ENCODE results near the gene SPEN. TPM values are rescaled to one million over a fixed set of nuclear protein-coding genes. Genes with fewer than 3 reads are reported as not detected.

SPEN gene
- total RNA-seq, 2 experiments from 2014 or later = 73.5 to 76.7 TPM

DNA sequence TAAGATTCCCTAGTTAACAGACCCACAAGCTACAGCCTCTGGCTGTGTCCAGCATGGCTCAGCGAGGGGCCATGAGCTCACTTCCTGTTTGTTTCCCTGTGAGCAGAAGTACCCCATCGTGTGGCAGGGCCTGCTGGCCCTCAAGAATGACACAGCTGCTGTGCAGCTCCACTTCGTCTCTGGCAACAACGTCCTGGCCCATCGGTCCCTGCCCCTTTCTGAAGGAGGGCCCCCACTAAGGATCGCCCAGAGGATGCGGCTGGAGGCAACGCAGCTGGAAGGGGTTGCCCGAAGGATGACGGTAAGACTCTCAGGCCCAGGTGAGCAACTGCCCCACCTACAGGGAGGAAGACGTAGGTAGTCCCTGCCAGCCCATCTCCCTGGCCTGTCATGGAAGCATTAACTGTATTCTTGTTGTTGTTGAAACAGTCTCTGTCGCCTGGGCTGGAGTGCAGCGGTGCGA, 90.2 kb downstream of the SPEN start:
- no peaks in the 10 kb centered on the region for H3K9me3 Mint-ChIP-seq

DNA sequence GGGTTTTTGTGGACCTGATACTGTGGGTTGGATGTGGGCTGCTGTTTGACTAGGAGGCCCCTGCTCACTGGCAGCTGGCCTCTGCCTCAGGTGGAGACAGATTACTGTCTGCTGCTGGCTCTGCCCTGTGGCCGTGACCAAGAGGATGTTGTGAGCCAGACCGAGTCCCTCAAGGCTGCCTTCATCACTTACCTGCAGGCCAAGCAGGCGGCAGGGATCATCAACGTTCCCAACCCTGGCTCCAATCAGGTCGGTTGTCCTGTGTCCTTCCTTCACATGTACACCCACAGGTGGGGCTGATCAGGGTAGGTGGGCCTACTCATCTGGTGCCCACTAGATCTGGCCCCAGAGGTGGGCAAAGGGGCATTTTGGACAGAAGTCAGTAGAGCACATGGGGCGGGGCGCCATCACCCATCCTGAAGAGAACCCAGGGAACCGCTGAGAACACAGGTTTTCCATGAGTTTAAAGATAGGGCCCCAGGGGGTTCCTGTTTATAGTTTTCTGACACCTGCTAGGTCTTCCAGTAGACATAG, 91.2 kb downstream of the SPEN start:
- H3K36me3 ChIP-seq (ENCODE audit: insufficient read depth, low read length) = peaks cover 95% of the 10 kb centered on the region
- Mint-ChIP-seq H3K27ac (peak overlapping the region; percentile 65), H3K27me3 (no peaks in the 10 kb centered on the region), H3K9me3 (no peaks in the 10 kb centered on the region), H3K36me3 (ENCODE audit: low read depth) (peaks cover 90% of the 10 kb centered on the region), H3K4me1 (ENCODE audit: low read depth) (no peaks in the 10 kb centered on the region), H3K4me3 (no peak overlapping the region)
- no peaks in the 10 kb centered on the region for H3K9me3 ChIP-seq (ENCODE audit: control insufficient read depth in 1 of 2, insufficient read depth in 1 of 2, low read length in 2 of 2)
- H3K27ac ChIP-seq (ENCODE audit: low read depth in 1 of 2, low read length in 2 of 2) = no peak overlapping the region
- ChIA-PET CTCF (no interaction called here), POLR2A (no interaction called here)
- H3K4me3 ChIP-seq (ENCODE audit: low read length) = no peak overlapping the region
- TF ChIP-seq, protein P1, sequence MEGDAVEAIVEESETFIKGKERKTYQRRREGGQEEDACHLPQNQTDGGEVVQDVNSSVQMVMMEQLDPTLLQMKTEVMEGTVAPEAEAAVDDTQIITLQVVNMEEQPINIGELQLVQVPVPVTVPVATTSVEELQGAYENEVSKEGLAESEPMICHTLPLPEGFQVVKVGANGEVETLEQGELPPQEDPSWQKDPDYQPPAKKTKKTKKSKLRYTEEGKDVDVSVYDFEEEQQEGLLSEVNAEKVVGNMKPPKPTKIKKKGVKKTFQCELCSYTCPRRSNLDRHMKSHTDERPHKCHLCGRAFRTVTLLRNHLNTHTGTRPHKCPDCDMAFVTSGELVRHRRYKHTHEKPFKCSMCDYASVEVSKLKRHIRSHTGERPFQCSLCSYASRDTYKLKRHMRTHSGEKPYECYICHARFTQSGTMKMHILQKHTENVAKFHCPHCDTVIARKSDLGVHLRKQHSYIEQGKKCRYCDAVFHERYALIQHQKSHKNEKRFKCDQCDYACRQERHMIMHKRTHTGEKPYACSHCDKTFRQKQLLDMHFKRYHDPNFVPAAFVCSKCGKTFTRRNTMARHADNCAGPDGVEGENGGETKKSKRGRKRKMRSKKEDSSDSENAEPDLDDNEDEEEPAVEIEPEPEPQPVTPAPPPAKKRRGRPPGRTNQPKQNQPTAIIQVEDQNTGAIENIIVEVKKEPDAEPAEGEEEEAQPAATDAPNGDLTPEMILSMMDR (IDR thresholded peaks at IDR 0.05) = no peak
- DNase-seq (no peak), ATAC-seq (ENCODE audit: poor library complexity) (no peak)
- H3K4me1 ChIP-seq (ENCODE audit: insufficient read depth, low read length) = no peaks in the 10 kb centered on the region
- H3K27me3 ChIP-seq (ENCODE audit: control insufficient read depth in 1 of 2, insufficient read depth in 2 of 2, low read length in 2 of 2) = no peaks in the 10 kb centered on the region
- intact Hi-C loops (cut with DNase I, micrococcal nuclease) = no loop called here

More for the DNA sequence above, 90.2 kb downstream of the SPEN start:
- Histone ChIP-seq H3K4me3 (ENCODE audit: low read length) (no peak overlapping the region), H3K27ac (ENCODE audit: low read depth in 1 of 2, low read length in 2 of 2) (no peak overlapping the region), H3K27me3 (ENCODE audit: control insufficient read depth in 1 of 2, insufficient read depth in 2 of 2, low read length in 2 of 2) (no peaks in the 10 kb centered on the region), H3K9me3 (ENCODE audit: control insufficient read depth in 1 of 2, insufficient read depth in 1 of 2, low read length in 2 of 2) (no peaks in the 10 kb centered on the region), H3K36me3 (ENCODE audit: insufficient read depth, low read length) (peaks cover 95% of the 10 kb centered on the region), H3K4me1 (ENCODE audit: insufficient read depth, low read length) (no peaks in the 10 kb centered on the region)
- ChIA-PET CTCF (interaction anchor here (1.3 to 2.0 kb wide), 2 partner anchors 114 to 122 kb away, joined by 3 to 5 read pairs; no protein-coding TSS in a partner anchor), POLR2A (no interaction called here)
- Mint-ChIP-seq H3K4me1 (ENCODE audit: low read depth) (no peaks in the 10 kb centered on the region), H3K4me3 (no peak overlapping the region), H3K27ac (peak overlapping the region; percentile 63), H3K27me3 (no peaks in the 10 kb centered on the region), H3K36me3 (ENCODE audit: low read depth) (peaks cover 97% of the 10 kb centered on the region)
- ATAC-seq (ENCODE audit: poor library complexity) = peak; percentile 21
- intact Hi-C loops (cut with DNase I, micrococcal nuclease) = no loop called here
- TF ChIP-seq, protein P1 (IDR thresholded peaks at IDR 0.05) = no peak
- peak in 1 of 14 experiments; percentile 38 for DNase-seq

DNA sequence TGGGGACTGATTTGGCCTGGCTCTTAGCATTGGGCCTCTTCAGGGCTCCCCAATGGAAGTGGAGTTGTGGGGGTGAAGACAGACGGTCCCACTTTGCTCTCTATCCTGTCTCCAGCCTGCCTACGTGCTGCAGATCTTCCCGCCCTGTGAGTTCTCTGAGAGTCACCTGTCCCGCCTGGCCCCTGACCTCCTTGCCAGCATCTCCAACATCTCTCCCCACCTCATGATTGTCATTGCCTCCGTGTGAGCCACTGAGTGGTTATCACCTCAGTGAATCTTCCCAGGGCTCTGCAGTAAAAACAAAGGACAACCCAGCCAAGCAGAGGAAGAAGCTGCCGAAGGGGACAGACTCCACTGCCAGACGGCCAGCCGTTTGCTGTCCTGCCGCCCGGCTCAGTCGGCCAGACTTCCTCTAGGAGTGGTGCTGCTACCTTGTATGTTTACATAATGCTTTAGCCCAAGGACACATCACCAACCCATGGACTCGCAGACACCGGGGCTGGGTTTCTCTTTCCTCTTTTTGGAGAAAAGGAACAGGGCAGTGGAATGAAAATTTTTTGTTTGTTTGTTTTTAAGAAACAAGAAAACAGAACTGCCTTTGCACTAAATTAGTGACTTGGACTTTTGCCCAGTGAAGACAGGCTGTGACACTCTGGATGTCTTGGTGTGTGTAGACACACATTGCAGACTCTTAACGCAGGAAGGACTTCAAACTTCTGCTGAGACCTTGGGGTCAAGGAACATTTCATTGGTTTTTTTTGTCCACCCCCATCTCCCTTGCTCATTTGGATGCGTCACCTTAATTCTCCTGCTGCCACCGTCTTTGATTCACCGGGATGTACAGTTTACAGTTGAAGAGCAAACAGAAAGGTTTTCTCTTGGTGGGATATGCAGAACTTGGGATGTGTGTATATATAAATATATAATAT, 91.9 kb downstream of the SPEN start:
- ATAC-seq (ENCODE audit: poor library complexity) = no peak
- H3K9me3 Mint-ChIP-seq = no peaks in the 10 kb centered on the region
- TF ChIP-seq, protein P1 (IDR thresholded peaks at IDR 0.05) = no peak
- no peaks in the 10 kb centered on the region for H3K27me3 Mint-ChIP-seq
- Histone ChIP-seq H3K4me1 (ENCODE audit: insufficient read depth, low read length) (no peaks in the 10 kb centered on the region), H3K9me3 (ENCODE audit: control insufficient read depth in 1 of 2, insufficient read depth in 1 of 2, low read length in 2 of 2) (no peaks in the 10 kb centered on the region), H3K27ac (ENCODE audit: low read depth in 1 of 2, low read length in 2 of 2) (no peak overlapping the region), H3K4me3 (ENCODE audit: low read length) (no peak overlapping the region), H3K36me3 (ENCODE audit: insufficient read depth, low read length) (peaks cover 95% of the 10 kb centered on the region), H3K27me3 (ENCODE audit: control insufficient read depth in 1 of 2, insufficient read depth in 2 of 2, low read length in 2 of 2) (no peaks in the 10 kb centered on the region)
- peaks cover 82% of the 10 kb centered on the region for H3K36me3 Mint-ChIP-seq (ENCODE audit: low read depth)
- peak overlapping the region; percentile 65 for H3K27ac Mint-ChIP-seq
- DNase-seq = no peak
- no peaks in the 10 kb centered on the region for H3K4me1 Mint-ChIP-seq (ENCODE audit: low read depth)
- intact Hi-C loops (cut with DNase I, micrococcal nuclease) = no loop called here
- ChIA-PET CTCF (no interaction called here), POLR2A (no interaction called here)
- no peak overlapping the region for H3K4me3 Mint-ChIP-seq
